Stomach (tissue), 4 donors: ENCODE results near the gene ZNF382.

Experiments
- CTCF ChIP-seq, 7 experiments: fragments of 450-650 bp in 4 of 7; fragments of 200-600 bp in 3 of 7; sonication (generic) in 3 of 7; IDR thresholded peaks; one replicate each; pipeline ENCODE4 v1.5.1; 2016 to 2019; ENCODE audit warnings: antibody characterized with exemption in 7 of 7, control low read depth in 2 of 7, mild to moderate bottlenecking in 1 of 7
- EP300 ChIP-seq: sonication (generic); formaldehyde crosslinking; IDR thresholded peaks from one replicate; pipeline ENCODE4 v1.6.1; 2017; ENCODE audit warnings: antibody characterized with exemption

- no peak for TF ChIP-seq CTCF (IDR thresholded peaks at IDR 0.05)
- TF ChIP-seq EP300 = no peak
Measured at GRCh38 chr19:36572593-36573019, 32.5 kb upstream of the ZNF382 start.
